Vagina (tissue), 2 donors: Measurements from ENCODE around the gene TSPYL4.

Experiments used
- POLR2A ChIP-seq, 2 donors: fragments of 450-650 bp; IDR thresholded peaks; one replicate each; pipeline ENCODE4 v1.6.1; 2017; ENCODE audit warnings: antibody characterized with exemption in 2 of 2, mild to moderate bottlenecking in 2 of 2, moderate library complexity in 2 of 2
- POLR2AphosphoS5 ChIP-seq, 2 donors: sonication (generic); formaldehyde crosslinking; IDR thresholded peaks; one replicate each; pipeline ENCODE4 v1.9.0; 2017; ENCODE audit warnings: antibody characterized with exemption in 2 of 2, mild to moderate bottlenecking in 2 of 2, low read depth in 1 of 2; ENCODE audit not compliant: insufficient read depth in 1 of 2
- TF ChIP-seq, protein P1 (sequence below), 3 experiments: fragments of 450-650 bp in 2 of 3; fragments of 200-600 bp in 1 of 3; sonication (generic) in 1 of 3; IDR thresholded peaks; one replicate each; pipeline ENCODE4 v1.5.1; 2017 to 2019; ENCODE audit warnings: antibody characterized with exemption in 3 of 3, mild to moderate bottlenecking in 2 of 3, moderate library complexity in 2 of 3

- TF ChIP-seq, protein P1, sequence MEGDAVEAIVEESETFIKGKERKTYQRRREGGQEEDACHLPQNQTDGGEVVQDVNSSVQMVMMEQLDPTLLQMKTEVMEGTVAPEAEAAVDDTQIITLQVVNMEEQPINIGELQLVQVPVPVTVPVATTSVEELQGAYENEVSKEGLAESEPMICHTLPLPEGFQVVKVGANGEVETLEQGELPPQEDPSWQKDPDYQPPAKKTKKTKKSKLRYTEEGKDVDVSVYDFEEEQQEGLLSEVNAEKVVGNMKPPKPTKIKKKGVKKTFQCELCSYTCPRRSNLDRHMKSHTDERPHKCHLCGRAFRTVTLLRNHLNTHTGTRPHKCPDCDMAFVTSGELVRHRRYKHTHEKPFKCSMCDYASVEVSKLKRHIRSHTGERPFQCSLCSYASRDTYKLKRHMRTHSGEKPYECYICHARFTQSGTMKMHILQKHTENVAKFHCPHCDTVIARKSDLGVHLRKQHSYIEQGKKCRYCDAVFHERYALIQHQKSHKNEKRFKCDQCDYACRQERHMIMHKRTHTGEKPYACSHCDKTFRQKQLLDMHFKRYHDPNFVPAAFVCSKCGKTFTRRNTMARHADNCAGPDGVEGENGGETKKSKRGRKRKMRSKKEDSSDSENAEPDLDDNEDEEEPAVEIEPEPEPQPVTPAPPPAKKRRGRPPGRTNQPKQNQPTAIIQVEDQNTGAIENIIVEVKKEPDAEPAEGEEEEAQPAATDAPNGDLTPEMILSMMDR (IDR thresholded peaks at IDR 0.05) = no peak
- TF ChIP-seq POLR2A (IDR thresholded peaks at IDR 0.05) (no peak), POLR2AphosphoS5 (IDR thresholded peaks at IDR 0.05; ENCODE audit: insufficient read depth in 1 of 2, low read depth in 1 of 2) (no peak)
Measured at GRCh38 chr6:116265041-116265829, 11.4 kb upstream of the TSPYL4 start.
